NCI-H345 treated with DMSO at 0.1 percent for 48 hours (cell line): Measurements from ENCODE around the gene C1QTNF3.
"Not testable (repeated sequence)": the region's sequence is repeated elsewhere in the genome, so short reads cannot be mapped to it uniquely, and the experiment has no call there.

Source experiments
- DNase-seq: peaks from one replicate; lab custom pipeline; 2025; ENCODE audit not compliant: unreplicated experiment; lab: John Stamatoyannopoulos, UW

Gene C1QTNF3

GRCh38 chr5:34051374-34051980 is 8.5 kb upstream of the C1QTNF3 start:
- DNase-seq = no peak

GRCh38 chr5:34047774-34048572 is 5.0 kb upstream of the C1QTNF3 start:
- DNase-seq = no peak

DNA sequence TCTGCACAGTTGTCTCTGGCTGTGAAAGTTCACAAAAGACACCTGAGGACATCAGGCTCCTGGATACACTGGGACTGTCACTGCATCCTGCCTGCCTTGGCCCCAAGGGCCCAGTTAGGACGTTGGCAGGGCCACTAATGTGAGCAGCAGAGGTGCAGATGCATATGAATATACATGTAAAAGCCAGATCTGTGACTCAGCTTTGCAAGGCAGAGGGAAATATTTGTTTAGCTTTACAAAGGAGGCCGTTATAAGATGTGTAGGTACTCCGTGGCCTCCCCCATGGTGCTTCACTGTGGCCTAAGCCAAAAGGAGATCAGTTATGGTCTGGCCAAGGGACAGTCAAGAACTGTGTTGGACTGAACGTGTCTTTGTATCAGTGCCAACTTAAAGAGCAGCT is 4.1 kb upstream of the C1QTNF3 start:
- no peak for DNase-seq

DNA sequence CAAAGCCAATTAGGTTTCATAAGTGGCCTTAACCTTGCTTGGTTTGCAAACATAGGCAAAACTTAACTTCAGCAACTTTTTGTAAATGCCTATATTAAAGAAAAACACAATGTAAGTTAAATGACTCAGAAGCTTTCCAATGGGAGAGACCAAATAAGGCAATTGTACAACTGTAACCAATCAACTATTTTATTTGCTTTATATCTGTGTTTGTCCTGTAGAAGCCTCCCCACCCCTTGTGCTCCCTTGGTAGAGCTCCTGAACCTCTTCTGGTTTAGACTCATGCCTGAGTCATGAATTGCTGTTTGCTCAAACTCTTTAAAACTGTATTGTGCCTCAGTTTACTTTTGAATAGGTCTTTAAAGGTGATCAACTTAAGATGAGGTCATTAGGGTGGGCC is 3.0 kb upstream of the C1QTNF3 start:
- no peak for DNase-seq

GRCh38 chr5:34045023-34045422 is 2.0 kb upstream of the C1QTNF3 start:
- no peak for DNase-seq

- DNase-seq = no peak
Measured at GRCh38 chr5:34042321-34042720, 692 bp downstream of the C1QTNF3 start.

DNA sequence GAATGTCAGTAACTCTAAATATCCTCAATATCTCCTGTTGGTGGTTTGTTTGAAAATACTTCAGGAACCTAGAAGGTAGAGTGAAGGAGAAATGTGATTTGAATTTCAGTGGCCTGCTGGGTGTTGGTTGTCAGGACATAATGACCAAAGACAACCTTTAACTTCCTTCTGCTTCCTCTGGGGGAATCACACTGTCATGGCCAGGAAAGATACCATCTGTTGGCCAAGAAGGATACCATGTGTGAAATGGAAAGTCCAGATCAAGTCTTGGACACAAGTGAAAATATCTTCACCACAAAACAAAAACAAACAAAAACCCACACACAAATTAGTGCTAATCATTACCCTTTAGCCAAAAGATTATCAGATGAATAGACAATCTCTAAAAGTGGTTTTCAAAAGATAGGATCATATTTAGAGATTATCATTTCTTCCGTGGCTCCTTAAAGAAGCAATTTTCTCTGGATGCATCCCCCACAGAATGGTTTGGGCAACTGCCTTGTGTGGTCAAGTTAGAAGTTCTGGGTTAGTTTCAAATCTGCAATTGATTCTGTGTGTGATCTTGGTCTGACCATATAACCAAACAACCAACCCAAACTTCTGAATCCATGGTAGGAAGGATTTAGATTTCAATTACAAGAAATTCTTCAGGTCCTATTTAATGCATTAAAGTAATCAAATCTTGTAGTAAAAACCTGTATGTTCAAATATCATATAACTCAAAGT is 1.6 kb downstream of the C1QTNF3 start:
- no peak for DNase-seq

DNA sequence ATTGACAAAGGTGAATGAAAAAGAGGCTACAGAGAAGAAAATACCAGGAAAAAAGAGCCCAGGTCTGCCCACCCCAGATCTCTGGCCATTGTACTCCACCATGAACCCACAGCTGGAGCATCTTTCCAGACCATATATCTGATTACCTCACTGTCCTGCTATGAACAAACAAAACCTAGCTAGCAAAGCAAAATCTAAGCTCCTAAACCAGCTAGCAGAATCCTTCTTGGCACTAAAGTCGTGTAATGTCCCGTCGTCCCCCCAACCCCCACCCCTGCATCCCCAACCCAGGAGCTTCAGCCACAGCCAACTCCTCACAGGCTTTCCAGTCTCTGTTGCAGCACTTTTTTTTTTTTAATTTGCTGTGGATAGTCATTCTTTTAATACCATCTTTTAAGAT is 2.5 kb downstream of the C1QTNF3 start:
- no peak for DNase-seq

DNA sequence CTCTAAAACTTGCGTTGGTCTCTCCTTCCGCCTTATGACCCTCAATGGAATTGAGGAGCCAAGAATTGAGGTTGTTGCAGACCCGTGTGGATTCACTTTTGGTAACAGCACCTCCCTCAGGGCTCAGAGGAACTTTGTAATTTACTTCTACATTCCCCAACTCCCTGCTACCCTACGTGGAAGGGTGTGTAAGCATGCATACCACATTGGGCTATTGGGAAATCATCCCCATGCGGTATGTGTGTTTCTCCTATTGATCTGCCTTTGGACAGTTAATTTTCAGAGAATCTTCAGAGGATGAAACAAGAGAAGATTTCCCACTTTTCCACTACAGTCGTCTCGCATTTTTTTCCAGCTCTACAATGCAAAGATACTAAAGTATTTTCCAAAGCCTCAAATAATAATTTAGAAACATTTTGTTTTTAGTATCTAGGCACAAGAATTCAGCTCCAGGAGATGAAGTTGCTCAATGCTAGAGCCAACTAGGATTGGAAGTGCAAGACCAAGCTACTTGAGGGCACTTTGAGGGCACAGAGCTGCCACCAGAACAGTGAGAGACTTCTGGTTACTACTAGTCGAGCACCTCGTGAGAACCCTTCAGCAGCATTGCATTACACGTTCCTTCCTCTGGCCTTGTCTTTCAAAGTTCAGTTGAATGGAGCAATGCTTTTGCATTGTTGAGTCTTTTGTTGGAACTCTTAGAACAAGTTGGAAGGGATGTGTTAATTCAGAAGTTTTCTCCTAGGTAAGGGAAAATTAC is 3.4 kb downstream of the C1QTNF3 start:
- no peak for DNase-seq

DNA sequence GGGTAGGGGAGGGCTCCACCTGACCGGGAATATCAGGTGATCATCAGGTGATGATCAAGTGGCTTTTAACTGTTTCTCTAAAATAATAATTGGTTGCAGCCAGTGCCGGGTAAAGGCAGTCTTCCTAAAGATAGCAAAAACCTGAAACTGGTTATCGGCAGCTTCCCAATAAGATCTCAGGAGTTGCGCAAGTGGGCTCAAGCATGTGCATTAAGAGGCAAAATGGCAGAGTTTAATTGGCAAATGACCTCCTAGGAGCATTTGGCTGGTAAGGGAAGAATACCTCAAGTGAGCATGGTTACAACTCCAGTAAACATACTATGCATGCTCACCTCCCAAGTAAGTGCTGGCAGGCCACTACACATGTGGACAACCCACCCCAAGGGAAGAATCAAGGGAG is 4.2 kb downstream of the C1QTNF3 start:
- DNase-seq = no peak

DNA sequence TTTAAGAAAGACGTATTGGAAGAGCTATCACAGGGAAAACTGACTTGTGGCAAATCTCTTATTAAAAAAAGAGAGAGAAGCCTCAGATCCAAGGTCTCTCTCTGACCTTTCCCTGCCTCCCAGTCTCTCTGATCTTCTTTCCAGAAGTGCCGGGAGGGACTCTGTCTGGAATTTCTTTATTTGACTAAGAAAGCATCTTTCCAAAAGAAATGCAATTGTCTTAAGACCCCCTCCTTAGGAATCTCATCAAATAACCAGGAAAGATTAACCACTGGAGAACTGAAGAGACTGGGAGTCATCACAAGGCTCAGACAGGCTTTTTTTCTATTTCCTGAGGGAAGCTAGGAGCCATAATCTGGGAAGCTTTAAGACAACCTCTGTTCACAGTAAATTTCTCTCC is 4.6 kb downstream of the C1QTNF3 start:
- no peak for DNase-seq

GRCh38 chr5:34037726-34038125 is 5.3 kb downstream of the C1QTNF3 start:
- no peak for DNase-seq

DNA sequence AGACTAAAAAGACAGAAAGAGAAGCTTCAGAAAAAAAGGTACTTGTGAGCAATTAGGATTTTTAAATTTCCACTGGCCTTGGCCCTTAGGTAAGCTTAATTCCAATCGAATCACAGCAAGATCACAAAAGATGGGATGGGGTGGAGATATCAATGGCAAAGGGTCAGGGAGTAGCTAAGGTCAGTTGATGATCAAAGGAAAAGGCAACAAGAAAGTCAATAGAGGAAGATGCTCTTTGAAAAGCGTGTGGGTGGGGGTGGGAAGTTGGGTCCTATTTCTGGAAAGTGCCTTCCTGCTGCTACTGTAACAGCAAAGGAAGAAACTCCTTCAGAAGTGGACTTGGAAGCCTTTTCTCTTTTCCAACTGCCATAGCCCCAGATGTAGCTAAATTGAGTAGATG is 7.3 kb downstream of the C1QTNF3 start:
- DNase-seq = no peak

DNA sequence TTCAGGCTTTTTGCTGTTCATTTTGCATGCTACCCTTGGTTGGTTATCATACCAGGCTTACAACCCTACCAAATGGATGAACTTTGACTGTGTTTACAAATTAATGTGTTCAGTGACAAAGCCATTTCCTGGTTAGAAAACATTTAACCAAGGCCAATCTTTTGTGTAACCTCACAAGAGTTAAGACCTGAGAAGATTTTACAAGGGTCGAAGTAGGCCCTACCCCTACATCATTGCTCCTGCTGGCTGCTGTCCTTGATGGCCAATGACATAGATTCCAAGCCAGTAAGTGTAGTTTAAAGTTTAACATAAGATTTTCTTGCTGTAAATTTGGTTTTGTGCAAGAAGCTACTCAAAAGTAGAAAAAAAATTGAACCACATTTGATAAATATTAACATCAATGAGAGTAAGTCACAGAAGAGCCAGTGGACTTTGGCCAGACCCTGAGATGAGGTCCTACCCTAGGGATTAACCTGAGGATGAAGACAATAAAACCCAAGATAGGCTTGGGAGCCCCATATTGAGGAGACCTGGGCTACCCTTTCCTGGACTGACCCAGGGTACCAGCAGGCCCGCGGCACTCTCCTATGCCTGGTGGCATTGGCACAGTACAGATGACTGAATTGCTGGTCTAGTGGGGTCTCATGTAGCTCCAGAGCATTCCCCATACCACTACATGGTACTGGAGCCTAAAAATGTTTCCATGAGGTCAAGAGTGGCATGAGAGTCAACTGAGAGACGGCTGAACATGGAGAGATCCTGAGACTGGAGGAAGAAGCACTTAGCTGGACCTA is 8.3 kb downstream of the C1QTNF3 start:
- DNase-seq = no peak

GRCh38 chr5:34031966-34032365 is 11.0 kb downstream of the C1QTNF3 start:
- DNase-seq = no peak

GRCh38 chr5:34031117-34031516 is 11.9 kb downstream of the C1QTNF3 start:
- no peak for DNase-seq

- DNase-seq = not testable (repeated sequence)
Measured at GRCh38 chr5:34030585-34030984, 12.4 kb downstream of the C1QTNF3 start.

DNA sequence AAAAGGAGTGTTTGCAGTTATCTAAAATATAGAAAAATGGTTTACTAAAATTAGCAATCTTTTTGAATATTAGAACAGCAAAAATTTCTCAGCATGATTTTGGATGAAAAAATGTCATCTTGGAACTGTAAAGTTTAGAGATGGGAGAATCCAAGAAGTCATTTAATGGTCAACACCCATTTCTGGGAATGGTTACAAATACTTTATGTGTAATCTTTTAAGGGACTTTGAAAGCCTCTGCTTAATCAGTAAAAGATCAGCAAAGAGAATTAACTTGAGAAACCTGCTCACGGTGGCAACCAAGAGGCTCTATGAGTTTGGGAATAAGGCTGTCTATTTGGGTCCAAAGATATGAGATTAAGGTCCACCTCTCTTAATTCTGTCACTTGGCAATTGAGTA is 13.0 kb downstream of the C1QTNF3 start:
- no peak for DNase-seq

- DNase-seq = no peak
Measured at GRCh38 chr5:34028349-34028748, 14.7 kb downstream of the C1QTNF3 start.

- no peak for DNase-seq
Measured at GRCh38 chr5:34026089-34026761, 16.8 kb downstream of the C1QTNF3 start.
